Tibial nerve (tissue), 4 donors: ENCODE results near the gene MTNR1B.

ENCODE experiments used
- CTCF ChIP-seq, 5 experiments: fragments of 200-600 bp in 3 of 5; fragments of 450-650 bp in 2 of 5; sonication (generic) in 3 of 5; IDR thresholded peaks; one replicate each; pipeline ENCODE4 v1.5.1; 2016 to 2019; ENCODE audit warnings: antibody characterized with exemption in 5 of 5, mild to moderate bottlenecking in 3 of 5, moderate library complexity in 2 of 5
- EP300 ChIP-seq, 2 donors: sonication (generic); formaldehyde crosslinking; IDR thresholded peaks; one replicate each; pipeline ENCODE4 v1.6.1; 2017; ENCODE audit warnings: antibody characterized with exemption in 2 of 2, mild to moderate bottlenecking in 1 of 2
- POLR2A ChIP-seq, 2 donors: fragments of 450-650 bp; IDR thresholded peaks; one replicate each; pipeline ENCODE4 v1.6.1; 2017; ENCODE audit warnings: antibody characterized with exemption in 2 of 2, mild to moderate bottlenecking in 2 of 2, moderate library complexity in 2 of 2

DNA sequence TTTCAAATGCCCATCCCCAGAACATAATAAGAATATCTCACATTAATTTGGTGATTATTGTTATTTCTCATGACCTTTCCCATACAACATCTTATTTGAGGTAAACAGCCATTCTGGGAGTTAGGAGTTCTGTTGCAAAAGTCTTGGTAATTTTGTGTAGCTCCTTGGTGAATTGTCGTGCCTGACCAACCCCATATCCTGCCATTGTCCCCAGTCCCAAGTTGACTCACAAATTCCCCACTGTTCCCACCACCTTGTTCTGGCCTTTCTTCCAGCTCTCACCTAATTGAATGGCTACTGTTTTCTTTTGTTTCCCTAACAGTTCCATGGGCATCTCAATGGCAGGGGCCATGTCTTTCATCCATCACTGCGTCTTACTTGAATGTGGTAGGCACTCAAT is 8.0 kb downstream of the MTNR1B start:
- TF ChIP-seq CTCF (IDR thresholded peaks at IDR 0.05) (no peak), POLR2A (IDR thresholded peaks at IDR 0.05) (no peak), EP300 (IDR thresholded peaks at IDR 0.05) (no peak)
